Measurements from ENCODE around the gene OR2V1. TPM values are rescaled to one million over a fixed set of nuclear protein-coding genes. Genes with fewer than 3 reads are reported as not detected.

OR2V1 gene
- total and polyA plus RNA-seq, 5 experiments from 2014 or later: not detected

GRCh38 chr5:181076920-181077319 is 54.0 kb downstream of the OR2V1 start:
- H3K27ac Mint-ChIP-seq: no peak overlapping the region
- H3K36me3 Mint-ChIP-seq: peaks cover 0 to 3% (median 0%) of the 10 kb centered on the region in 3 donors
- H3K9me3 Mint-ChIP-seq: peaks cover 0 to 20% (median 8%) of the 10 kb centered on the region in 9 donors
- no peaks in the 10 kb centered on the region for H3K4me1 Mint-ChIP-seq
- DNase-seq (no peak), ATAC-seq (no peak)
- no peak overlapping the region for H3K4me3 Mint-ChIP-seq
- POLR2A ChIA-PET: no interaction called here
- H3K27me3 Mint-ChIP-seq: peaks cover 9 to 43% (median 22%) of the 10 kb centered on the region in 5 donors

Other genes starting within 250 kb of the OR2V1 start
- not detected for gene BTNL8, start 232.0 kb downstream of the OR2V1 start, total RNA-seq
- not detected for gene BTNL8, start 232.0 kb downstream of the OR2V1 start, polyA plus RNA-seq
- gene BTNL3, start 142.3 kb downstream of the OR2V1 start, total RNA-seq: not detected
- gene BTNL3, start 142.3 kb downstream of the OR2V1 start, polyA plus RNA-seq: not detected
- under 1 TPM; 0.25 to 0.42 TPM for gene BTNL9, start 90.9 kb downstream of the OR2V1 start, total RNA-seq
- gene BTNL9, start 90.9 kb downstream of the OR2V1 start, polyA plus RNA-seq: not detected
- gene OR2V2, start 16.4 kb upstream of the OR2V1 start, total RNA-seq: not detected
- not detected for gene OR2V2, start 16.4 kb upstream of the OR2V1 start, polyA plus RNA-seq
- gene TRIM7, start 74.0 kb upstream of the OR2V1 start, total RNA-seq: 1 to 10 TPM; 3.7 to 4.2 TPM
- under 1 TPM in 1 of 3 donors, not detected in 2; 0.40 TPM for gene TRIM7, start 74.0 kb upstream of the OR2V1 start, polyA plus RNA-seq
- 10 to 100 TPM; 33.3 to 40.7 TPM for gene TRIM41, start 92.1 kb upstream of the OR2V1 start, total RNA-seq
- gene TRIM41, start 92.1 kb upstream of the OR2V1 start, polyA plus RNA-seq: 1 to 10 TPM; 1.1 to 2.6 (median 1.6) TPM
- 1,000 to 10,000 TPM; 2,236 to 2,371 TPM for gene RACK1, start 112.7 kb upstream of the OR2V1 start, total RNA-seq
- gene RACK1, start 112.7 kb upstream of the OR2V1 start, polyA plus RNA-seq: 1,000 to 10,000 TPM; 2,449 to 2,566 (median 2,565) TPM
- 10 to 100 TPM; 62.7 to 64.2 TPM for gene TRIM52, start 130.0 kb upstream of the OR2V1 start, total RNA-seq
- 10 to 100 TPM; 23.6 to 36.3 (median 32.8) TPM for gene TRIM52, start 130.0 kb upstream of the OR2V1 start, polyA plus RNA-seq
- gene OR4F3, start 236.1 kb upstream of the OR2V1 start, total RNA-seq: not detected
- not detected for gene OR4F3, start 236.1 kb upstream of the OR2V1 start, polyA plus RNA-seq